ENCODE data around the gene HIF3A. TPM values are rescaled to one million over a fixed set of nuclear protein-coding genes. Genes with fewer than 3 reads are reported as not detected.

HIF3A gene
- total RNA-seq, 2 experiments from 2014 or later, result not detected

DNA sequence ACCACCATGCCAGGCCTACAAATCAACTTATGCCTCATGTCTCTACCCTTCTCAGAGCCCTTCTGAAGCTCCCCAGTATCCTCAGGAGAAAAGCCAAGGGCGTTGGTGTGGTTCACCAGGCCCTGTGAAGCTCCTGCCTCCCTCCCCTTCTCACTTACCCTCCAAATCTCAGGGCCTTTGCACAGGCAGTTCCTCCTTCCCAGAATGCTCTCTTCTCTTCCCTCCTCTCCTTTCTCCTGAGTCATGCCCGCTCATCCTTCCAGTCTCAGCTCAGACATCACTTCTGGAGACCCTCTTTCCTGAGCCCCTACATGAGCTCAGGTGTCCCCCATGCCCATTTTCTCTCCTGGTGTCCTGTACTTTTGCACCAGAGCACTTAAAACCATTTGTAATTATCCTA, 20.5 kb downstream of the HIF3A start:
- DNase-seq (no peak), ATAC-seq (ENCODE audit: poor library complexity) (no peak)
- no peak overlapping the region for H3K27ac Mint-ChIP-seq
- H3K4me1 Mint-ChIP-seq (ENCODE audit: low read depth), result no peaks in the 10 kb centered on the region
- H3K27me3 ChIP-seq (ENCODE audit: control insufficient read depth in 1 of 2, insufficient read depth in 2 of 2, low read length in 2 of 2), result no peaks in the 10 kb centered on the region
- no peaks in the 10 kb centered on the region for H3K4me1 ChIP-seq (ENCODE audit: insufficient read depth, low read length)
- H3K4me3 ChIP-seq (ENCODE audit: low read length), result no peak overlapping the region
- no peaks in the 10 kb centered on the region for H3K36me3 Mint-ChIP-seq (ENCODE audit: low read depth)
- no peak overlapping the region for H3K27ac ChIP-seq (ENCODE audit: low read depth in 1 of 2, low read length in 2 of 2)
- no peak overlapping the region for H3K4me3 Mint-ChIP-seq
- intact Hi-C loops (cut with DNase I, micrococcal nuclease), result no loop called here
- no peaks in the 10 kb centered on the region for H3K36me3 ChIP-seq (ENCODE audit: insufficient read depth, low read length)
- H3K9me3 Mint-ChIP-seq, result no peaks in the 10 kb centered on the region
- peaks cover 0 to 4% of the 10 kb centered on the region in 2 experiments for H3K9me3 ChIP-seq (ENCODE audit: control insufficient read depth in 1 of 2, insufficient read depth in 1 of 2, low read length in 2 of 2)
- CTCF ChIA-PET, result no interaction called here
- TF ChIP-seq, protein P1, sequence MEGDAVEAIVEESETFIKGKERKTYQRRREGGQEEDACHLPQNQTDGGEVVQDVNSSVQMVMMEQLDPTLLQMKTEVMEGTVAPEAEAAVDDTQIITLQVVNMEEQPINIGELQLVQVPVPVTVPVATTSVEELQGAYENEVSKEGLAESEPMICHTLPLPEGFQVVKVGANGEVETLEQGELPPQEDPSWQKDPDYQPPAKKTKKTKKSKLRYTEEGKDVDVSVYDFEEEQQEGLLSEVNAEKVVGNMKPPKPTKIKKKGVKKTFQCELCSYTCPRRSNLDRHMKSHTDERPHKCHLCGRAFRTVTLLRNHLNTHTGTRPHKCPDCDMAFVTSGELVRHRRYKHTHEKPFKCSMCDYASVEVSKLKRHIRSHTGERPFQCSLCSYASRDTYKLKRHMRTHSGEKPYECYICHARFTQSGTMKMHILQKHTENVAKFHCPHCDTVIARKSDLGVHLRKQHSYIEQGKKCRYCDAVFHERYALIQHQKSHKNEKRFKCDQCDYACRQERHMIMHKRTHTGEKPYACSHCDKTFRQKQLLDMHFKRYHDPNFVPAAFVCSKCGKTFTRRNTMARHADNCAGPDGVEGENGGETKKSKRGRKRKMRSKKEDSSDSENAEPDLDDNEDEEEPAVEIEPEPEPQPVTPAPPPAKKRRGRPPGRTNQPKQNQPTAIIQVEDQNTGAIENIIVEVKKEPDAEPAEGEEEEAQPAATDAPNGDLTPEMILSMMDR (IDR thresholded peaks at IDR 0.05), result no peak
- POLR2A ChIA-PET, result no interaction called here
- no peaks in the 10 kb centered on the region for H3K27me3 Mint-ChIP-seq

DNA sequence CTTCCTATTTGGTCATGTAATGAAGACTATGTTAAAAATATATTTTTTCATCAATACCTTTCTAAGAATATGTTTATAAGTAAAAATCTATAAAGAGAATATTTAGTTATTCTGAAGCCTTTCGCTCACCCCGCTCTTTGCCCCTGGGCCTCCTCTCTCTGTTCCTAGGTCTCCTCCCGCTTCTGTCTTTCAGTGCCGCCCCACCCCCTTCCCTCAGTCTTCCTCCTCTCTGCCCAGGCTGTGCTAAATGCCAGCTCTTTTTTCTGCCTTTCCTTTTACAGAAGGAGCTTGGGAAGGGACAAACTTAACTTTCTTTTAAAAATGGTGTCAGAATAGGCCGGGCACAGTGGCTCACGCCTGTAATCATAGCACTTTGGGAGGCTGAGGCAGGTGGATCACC, 22.8 kb downstream of the HIF3A start:
- ATAC-seq (ENCODE audit: poor library complexity), result no peak
- ChIA-PET POLR2A (no interaction called here), CTCF (interaction anchor here (0.6 kb wide), 1 partner anchor 575 kb away, joined by 3 read pairs; no protein-coding TSS in a partner anchor)
- Mint-ChIP-seq H3K36me3 (ENCODE audit: low read depth) (no peaks in the 10 kb centered on the region), H3K4me3 (no peak overlapping the region), H3K27me3 (no peaks in the 10 kb centered on the region), H3K9me3 (no peaks in the 10 kb centered on the region), H3K27ac (no peak overlapping the region), H3K4me1 (ENCODE audit: low read depth) (no peaks in the 10 kb centered on the region)
- no peak overlapping the region for H3K27ac ChIP-seq (ENCODE audit: low read depth in 1 of 2, low read length in 2 of 2)
- DNase-seq, result no peak
- no peaks in the 10 kb centered on the region for H3K27me3 ChIP-seq (ENCODE audit: control insufficient read depth in 1 of 2, insufficient read depth in 2 of 2, low read length in 2 of 2)
- TF ChIP-seq, protein P1 (IDR thresholded peaks at IDR 0.05), result no peak
- no peaks in the 10 kb centered on the region for H3K4me1 ChIP-seq (ENCODE audit: insufficient read depth, low read length)
- peaks cover 0 to 4% of the 10 kb centered on the region in 2 experiments for H3K9me3 ChIP-seq (ENCODE audit: control insufficient read depth in 1 of 2, insufficient read depth in 1 of 2, low read length in 2 of 2)
- H3K4me3 ChIP-seq (ENCODE audit: low read length), result no peak overlapping the region
- no peaks in the 10 kb centered on the region for H3K36me3 ChIP-seq (ENCODE audit: insufficient read depth, low read length)
- intact Hi-C loops (cut with DNase I, micrococcal nuclease), result no loop called here

DNA sequence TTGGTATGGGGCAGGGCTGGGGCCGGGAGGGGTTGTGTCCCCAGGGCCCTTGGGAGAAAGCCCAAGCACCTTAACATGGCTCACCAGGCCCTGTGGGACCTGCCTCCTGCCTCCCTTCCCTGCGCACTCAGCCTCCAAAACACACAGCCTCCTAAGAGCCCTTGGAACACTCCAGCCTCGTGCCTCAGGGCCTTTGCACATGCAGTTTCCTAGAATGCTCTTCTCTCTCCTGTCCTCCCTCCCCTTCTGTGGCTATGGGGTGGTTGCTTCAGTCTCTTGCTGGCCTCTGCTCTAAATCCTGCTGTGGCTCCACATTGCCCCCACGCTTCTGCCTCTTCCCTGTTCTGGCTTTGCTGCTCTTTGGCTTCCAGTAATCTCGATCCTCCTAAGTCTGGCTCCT, 23.7 kb downstream of the HIF3A start:
- no peak overlapping the region for H3K4me3 ChIP-seq (ENCODE audit: low read length)
- ChIA-PET POLR2A (no interaction called here), CTCF (no interaction called here)
- H3K4me1 ChIP-seq (ENCODE audit: insufficient read depth, low read length), result no peaks in the 10 kb centered on the region
- no peaks in the 10 kb centered on the region for H3K27me3 ChIP-seq (ENCODE audit: control insufficient read depth in 1 of 2, insufficient read depth in 2 of 2, low read length in 2 of 2)
- Mint-ChIP-seq H3K4me1 (ENCODE audit: low read depth) (no peaks in the 10 kb centered on the region), H3K36me3 (ENCODE audit: low read depth) (no peaks in the 10 kb centered on the region), H3K4me3 (no peak overlapping the region), H3K9me3 (no peaks in the 10 kb centered on the region), H3K27me3 (no peaks in the 10 kb centered on the region), H3K27ac (no peak overlapping the region)
- TF ChIP-seq, protein P1 (IDR thresholded peaks at IDR 0.05), result no peak
- H3K36me3 ChIP-seq (ENCODE audit: insufficient read depth, low read length), result no peaks in the 10 kb centered on the region
- intact Hi-C loops (cut with DNase I, micrococcal nuclease), result no loop called here
- ATAC-seq (ENCODE audit: poor library complexity) (no peak), DNase-seq (no peak)
- peaks cover 0 to 4% of the 10 kb centered on the region in 2 experiments for H3K9me3 ChIP-seq (ENCODE audit: control insufficient read depth in 1 of 2, insufficient read depth in 1 of 2, low read length in 2 of 2)
- no peak overlapping the region for H3K27ac ChIP-seq (ENCODE audit: low read depth in 1 of 2, low read length in 2 of 2)

Data from CD4-positive, alpha-beta T cell (primary cell).